LNCaP clone FGC (cell line): ENCODE results near the gene JAG1.

Experiments
- DNase-seq: peaks from one replicate; pipeline ENCODE4 v3.0.0-alpha.2; 2011; ENCODE audit warnings: low read depth
- H3K4me3 ChIP-seq: 2 replicates; pipeline ENCODE4 v1.5.1; 2011; ENCODE audit warnings: mild to moderate bottlenecking, low read depth, low read length, control low read depth
- TF ChIP-seq, protein P1 (sequence below): IDR thresholded peaks from 2 replicates; pipeline ENCODE4 v1.5.1; 2012; ENCODE audit warnings: mild to moderate bottlenecking; ENCODE audit not compliant: control insufficient read depth, insufficient read depth; ENCODE audit errors: extremely low read depth

JAG1 gene

DNA sequence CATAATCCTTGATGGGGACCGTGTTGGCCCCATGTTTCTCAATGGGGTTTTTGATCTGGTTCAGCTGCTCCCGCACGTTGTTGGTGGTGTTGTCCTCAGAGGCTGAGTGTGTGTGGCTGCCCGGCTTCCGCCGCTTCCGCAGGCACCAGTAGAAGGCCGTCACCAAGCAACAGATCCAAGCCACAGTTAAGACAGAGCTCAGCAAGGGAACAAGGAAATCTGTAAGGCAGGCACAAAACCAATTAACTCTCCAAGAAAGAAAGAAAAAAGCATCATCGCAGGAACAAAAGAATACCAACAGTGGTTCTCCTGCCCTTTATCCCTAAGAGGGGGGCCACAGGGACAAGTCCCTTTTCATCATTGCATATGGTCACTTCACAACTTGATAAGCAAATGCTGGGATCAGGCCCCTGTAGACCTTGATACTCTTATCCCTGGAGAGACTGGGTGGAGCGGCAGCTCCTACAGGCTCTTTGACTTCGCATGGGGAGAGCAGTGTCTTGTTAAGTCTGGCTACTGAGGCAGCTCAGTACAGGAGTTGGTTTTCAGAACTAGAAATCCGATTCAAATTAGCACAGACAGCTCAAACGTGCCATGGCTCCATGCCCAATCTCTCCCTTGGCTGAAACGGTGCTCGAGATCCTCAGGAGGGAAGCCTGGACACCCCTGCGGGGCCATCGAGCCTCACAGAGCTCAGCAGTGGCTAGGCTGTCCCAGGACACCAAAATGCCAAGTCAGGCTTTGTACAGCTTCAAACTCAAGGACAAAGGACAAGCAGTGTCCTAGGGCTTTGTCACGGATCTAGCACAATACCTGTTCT lies 33.9 kb downstream of the JAG1 start:
- no peak overlapping the region for H3K4me3 ChIP-seq
- no peak for DNase-seq
- TF ChIP-seq, protein P1, sequence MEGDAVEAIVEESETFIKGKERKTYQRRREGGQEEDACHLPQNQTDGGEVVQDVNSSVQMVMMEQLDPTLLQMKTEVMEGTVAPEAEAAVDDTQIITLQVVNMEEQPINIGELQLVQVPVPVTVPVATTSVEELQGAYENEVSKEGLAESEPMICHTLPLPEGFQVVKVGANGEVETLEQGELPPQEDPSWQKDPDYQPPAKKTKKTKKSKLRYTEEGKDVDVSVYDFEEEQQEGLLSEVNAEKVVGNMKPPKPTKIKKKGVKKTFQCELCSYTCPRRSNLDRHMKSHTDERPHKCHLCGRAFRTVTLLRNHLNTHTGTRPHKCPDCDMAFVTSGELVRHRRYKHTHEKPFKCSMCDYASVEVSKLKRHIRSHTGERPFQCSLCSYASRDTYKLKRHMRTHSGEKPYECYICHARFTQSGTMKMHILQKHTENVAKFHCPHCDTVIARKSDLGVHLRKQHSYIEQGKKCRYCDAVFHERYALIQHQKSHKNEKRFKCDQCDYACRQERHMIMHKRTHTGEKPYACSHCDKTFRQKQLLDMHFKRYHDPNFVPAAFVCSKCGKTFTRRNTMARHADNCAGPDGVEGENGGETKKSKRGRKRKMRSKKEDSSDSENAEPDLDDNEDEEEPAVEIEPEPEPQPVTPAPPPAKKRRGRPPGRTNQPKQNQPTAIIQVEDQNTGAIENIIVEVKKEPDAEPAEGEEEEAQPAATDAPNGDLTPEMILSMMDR, result no peak

GRCh38 chr20:10639077-10639736 lies 34.6 kb downstream of the JAG1 start:
- H3K4me3 ChIP-seq, result no peak overlapping the region
- no peak for DNase-seq
- TF ChIP-seq, protein P1, result no peak

DNA sequence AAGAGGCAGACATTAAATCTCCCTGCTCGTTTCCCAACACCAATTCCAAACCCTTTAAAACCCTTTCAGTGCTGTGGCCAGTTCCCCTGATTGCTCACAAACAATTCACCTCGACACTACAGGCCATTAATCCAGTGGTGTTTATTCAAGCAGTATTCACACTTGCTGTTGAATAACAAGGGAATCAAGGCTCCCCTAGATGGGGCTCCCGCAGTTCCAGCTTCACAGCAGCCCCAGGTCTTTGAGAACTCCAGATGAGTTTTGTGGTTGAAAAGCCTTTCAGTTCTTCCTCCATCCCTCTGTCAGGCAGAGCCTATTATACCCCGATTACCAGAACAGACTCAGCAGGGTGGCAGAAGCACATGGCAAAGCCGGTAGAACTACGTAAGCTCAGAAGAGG lies 36.2 kb downstream of the JAG1 start:
- no peak overlapping the region for H3K4me3 ChIP-seq

GRCh38 chr20:10637031-10637559 lies 36.7 kb downstream of the JAG1 start:
- H3K4me3 ChIP-seq, result no peak overlapping the region
- no peak for DNase-seq
- TF ChIP-seq, protein P1, result no peak

More for the DNA sequence above, 36.2 kb downstream of the JAG1 start:
- TF ChIP-seq, protein P1, result no peak
- no peak for DNase-seq

GRCh38 chr20:10636326-10636818 lies 37.4 kb downstream of the JAG1 start:
- no peak for DNase-seq
- H3K4me3 ChIP-seq, result no peak overlapping the region
- TF ChIP-seq, protein P1, result no peak

DNA sequence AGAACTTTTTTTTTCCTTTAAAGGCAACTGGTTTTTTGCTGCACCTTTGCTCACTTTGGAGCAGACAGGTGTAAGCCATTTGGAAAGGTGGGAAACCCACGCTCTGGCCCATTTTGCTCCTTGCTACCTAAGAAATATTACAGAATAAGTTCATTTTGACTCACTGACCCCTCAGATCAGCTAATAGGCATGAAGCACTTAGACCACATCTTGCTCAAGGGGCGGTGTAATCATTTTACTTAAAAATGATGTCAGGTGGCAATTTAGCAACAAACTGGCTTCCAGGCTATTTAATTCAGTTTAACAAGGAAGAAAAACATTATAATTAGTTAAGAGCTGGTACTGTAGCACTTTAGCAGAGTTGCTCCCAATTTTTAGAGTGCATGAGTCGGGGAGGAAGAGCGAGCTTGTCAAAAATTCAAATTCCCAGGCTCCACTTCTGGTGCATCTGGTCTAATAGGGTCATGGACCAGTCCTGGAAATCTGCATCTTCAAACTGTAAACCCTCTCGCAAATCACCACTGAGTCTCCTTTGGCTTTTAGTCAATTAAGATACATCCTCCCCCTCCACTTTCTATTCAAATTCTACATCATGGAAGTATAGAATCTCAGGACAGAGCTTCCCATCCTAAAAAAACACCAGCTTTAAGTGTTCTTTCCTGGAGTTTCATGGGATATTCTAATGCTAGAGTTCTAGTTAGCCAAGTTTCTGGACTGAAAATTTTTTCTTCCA lies 38.2 kb downstream of the JAG1 start:
- DNase-seq, result no peak
- TF ChIP-seq, protein P1, result no peak
- H3K4me3 ChIP-seq, result no peak overlapping the region
